ENCODE data around the gene PLXNA1.

The PLXNA1 gene

DNA sequence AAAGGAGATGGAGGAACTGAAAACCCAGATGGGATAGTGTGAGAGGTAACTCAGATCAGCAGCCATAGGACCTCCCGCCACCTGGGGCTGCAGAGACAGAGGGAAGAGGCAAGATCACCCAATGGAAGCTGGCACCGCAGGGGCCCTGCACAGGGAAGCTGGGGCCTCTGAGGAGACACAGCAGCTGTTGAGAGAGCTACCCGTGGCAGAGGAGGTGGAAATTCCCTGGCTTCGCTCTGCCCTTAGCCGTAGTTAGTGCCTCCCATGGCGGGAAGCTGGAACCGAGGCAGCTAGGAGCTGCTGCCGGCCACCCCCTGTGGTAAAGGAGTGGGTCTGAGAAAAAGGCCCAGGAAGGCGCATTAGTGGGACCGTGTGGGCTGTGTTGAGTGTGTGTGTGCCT, 18.0 kb upstream of the PLXNA1 start:
- no peaks in the 10 kb centered on the region for H3K9me3 ChIP-seq (ENCODE audit: severe bottlenecking)
- no peaks in the 10 kb centered on the region for H3K36me3 ChIP-seq (ENCODE audit: low read depth)
- no peak overlapping the region for H3K27ac ChIP-seq (ENCODE audit: poor library complexity, severe bottlenecking)
- peaks cover 17% of the 10 kb centered on the region for H3K4me1 ChIP-seq (ENCODE audit: insufficient read depth, poor library complexity, severe bottlenecking)
- no peaks in the 10 kb centered on the region for H3K27me3 ChIP-seq (ENCODE audit: insufficient read depth, poor library complexity, severe bottlenecking)
- H3K4me3 ChIP-seq (ENCODE audit: severe bottlenecking) = no peak overlapping the region
- DNase-seq (ENCODE audit: low spot score) (peak; percentile 26), ATAC-seq (ENCODE audit: low read depth) (no peak)
- TF ChIP-seq, protein P1, sequence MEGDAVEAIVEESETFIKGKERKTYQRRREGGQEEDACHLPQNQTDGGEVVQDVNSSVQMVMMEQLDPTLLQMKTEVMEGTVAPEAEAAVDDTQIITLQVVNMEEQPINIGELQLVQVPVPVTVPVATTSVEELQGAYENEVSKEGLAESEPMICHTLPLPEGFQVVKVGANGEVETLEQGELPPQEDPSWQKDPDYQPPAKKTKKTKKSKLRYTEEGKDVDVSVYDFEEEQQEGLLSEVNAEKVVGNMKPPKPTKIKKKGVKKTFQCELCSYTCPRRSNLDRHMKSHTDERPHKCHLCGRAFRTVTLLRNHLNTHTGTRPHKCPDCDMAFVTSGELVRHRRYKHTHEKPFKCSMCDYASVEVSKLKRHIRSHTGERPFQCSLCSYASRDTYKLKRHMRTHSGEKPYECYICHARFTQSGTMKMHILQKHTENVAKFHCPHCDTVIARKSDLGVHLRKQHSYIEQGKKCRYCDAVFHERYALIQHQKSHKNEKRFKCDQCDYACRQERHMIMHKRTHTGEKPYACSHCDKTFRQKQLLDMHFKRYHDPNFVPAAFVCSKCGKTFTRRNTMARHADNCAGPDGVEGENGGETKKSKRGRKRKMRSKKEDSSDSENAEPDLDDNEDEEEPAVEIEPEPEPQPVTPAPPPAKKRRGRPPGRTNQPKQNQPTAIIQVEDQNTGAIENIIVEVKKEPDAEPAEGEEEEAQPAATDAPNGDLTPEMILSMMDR (IDR thresholded peaks at IDR 0.05; ENCODE audit: poor library complexity, severe bottlenecking) = no peak

- H3K9me3 ChIP-seq (ENCODE audit: severe bottlenecking) = no peaks in the 10 kb centered on the region
- H3K4me1 ChIP-seq (ENCODE audit: insufficient read depth, poor library complexity, severe bottlenecking) = peaks cover 11% of the 10 kb centered on the region
- no peaks in the 10 kb centered on the region for H3K36me3 ChIP-seq (ENCODE audit: low read depth)
- no peak overlapping the region for H3K4me3 ChIP-seq (ENCODE audit: severe bottlenecking)
- no peak overlapping the region for H3K27ac ChIP-seq (ENCODE audit: poor library complexity, severe bottlenecking)
- H3K27me3 ChIP-seq (ENCODE audit: insufficient read depth, poor library complexity, severe bottlenecking) = no peaks in the 10 kb centered on the region
- DNase-seq (ENCODE audit: low spot score) (no peak), ATAC-seq (ENCODE audit: low read depth) (no peak)
- TF ChIP-seq, protein P1 (IDR thresholded peaks at IDR 0.05; ENCODE audit: poor library complexity, severe bottlenecking) = no peak
Measured at GRCh38 chr3:126965526-126966080, 17.3 kb upstream of the PLXNA1 start.

- DNase-seq (ENCODE audit: low spot score) (no peak), ATAC-seq (ENCODE audit: low read depth) (no peak)
- TF ChIP-seq, protein P1 (IDR thresholded peaks at IDR 0.05; ENCODE audit: poor library complexity, severe bottlenecking) = no peak
- no peaks in the 10 kb centered on the region for H3K36me3 ChIP-seq (ENCODE audit: low read depth)
- H3K4me1 ChIP-seq (ENCODE audit: insufficient read depth, poor library complexity, severe bottlenecking) = no peaks in the 10 kb centered on the region
- H3K27me3 ChIP-seq (ENCODE audit: insufficient read depth, poor library complexity, severe bottlenecking) = no peaks in the 10 kb centered on the region
- H3K27ac ChIP-seq (ENCODE audit: poor library complexity, severe bottlenecking) = no peak overlapping the region
- no peaks in the 10 kb centered on the region for H3K9me3 ChIP-seq (ENCODE audit: severe bottlenecking)
- H3K4me3 ChIP-seq (ENCODE audit: severe bottlenecking) = no peak overlapping the region
Measured at GRCh38 chr3:126967386-126967785, 15.5 kb upstream of the PLXNA1 start.

GRCh38 chr3:126968391-126969390, 14.2 kb upstream of the PLXNA1 start:
- TF ChIP-seq, protein P1 (IDR thresholded peaks at IDR 0.05; ENCODE audit: poor library complexity, severe bottlenecking) = no peak
- Histone ChIP-seq H3K9me3 (ENCODE audit: severe bottlenecking) (no peaks in the 10 kb centered on the region), H3K4me1 (ENCODE audit: insufficient read depth, poor library complexity, severe bottlenecking) (no peaks in the 10 kb centered on the region), H3K27me3 (ENCODE audit: insufficient read depth, poor library complexity, severe bottlenecking) (no peaks in the 10 kb centered on the region), H3K36me3 (ENCODE audit: low read depth) (no peaks in the 10 kb centered on the region), H3K27ac (ENCODE audit: poor library complexity, severe bottlenecking) (no peak overlapping the region), H3K4me3 (ENCODE audit: severe bottlenecking) (no peak overlapping the region)
- ATAC-seq (ENCODE audit: low read depth) = no peak
- DNase-seq (ENCODE audit: low spot score) = no peak

Measured in RWPE2 (cell line).